ENCODE data around the gene RETREG2. TPM values are rescaled to one million over a fixed set of nuclear protein-coding genes. Genes with fewer than 3 reads are reported as not detected.

Gene RETREG2
- total and polyA plus RNA-seq, 2 of the 4 experiments (the other 2 are of a cell fraction) = 45.2 to 51.1 TPM

DNA sequence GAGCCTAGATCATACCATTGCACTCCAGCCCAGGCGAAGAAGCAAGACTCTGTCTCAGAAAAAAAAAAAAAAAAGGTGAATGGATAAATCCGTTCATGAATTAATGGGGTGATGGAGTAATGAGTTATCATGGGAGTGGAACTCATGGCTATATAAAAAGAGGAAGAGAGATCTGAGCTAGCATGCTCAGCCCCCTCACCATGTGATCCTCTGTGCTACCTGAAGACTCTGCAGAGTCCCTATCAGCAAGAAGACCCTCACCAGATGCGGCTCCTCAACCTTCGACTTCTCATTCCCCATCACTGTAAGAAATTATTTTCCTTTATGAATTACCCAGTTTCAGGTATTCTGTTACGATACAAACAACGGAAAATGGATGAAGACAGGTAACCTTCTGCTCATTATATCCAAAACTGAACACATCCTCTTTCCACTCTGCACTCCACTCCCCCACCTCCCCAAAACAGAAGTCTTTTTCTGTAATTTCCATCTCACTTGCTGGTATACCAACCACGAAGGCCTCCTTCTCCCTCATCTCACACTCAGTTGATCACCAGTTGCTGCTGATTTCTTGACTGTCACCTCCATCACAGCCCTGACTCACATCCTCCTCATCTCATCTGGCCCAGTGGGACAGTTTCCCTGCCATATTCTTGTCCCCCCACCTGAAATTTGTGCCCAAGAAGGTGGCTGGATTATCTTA, 8.8 kb downstream of the RETREG2 start:
- Histone ChIP-seq H3K9me1 (ENCODE audit: insufficient read depth, low read length) (no peaks in the 10 kb centered on the region), H3K9ac (ENCODE audit: low read depth, low read length) (no peak overlapping the region), H3K23ac (ENCODE audit: low read depth, low read length) (no peak overlapping the region), H3K4me1 (ENCODE audit: control insufficient read depth, insufficient read depth, low read length) (no peaks in the 10 kb centered on the region), H3K36me3 (ENCODE audit: control insufficient read depth, insufficient read depth, low read length) (peaks cover 21% of the 10 kb centered on the region), H2BK5ac (ENCODE audit: low read depth, low read length, poor library complexity, severe bottlenecking) (no peak overlapping the region), H3K18ac (ENCODE audit: low read depth, low read length) (no peak overlapping the region), H4K91ac (ENCODE audit: insufficient read depth, low read depth, low read length) (no peak overlapping the region), H3K27ac (ENCODE audit: insufficient read depth, low read length) (no peak overlapping the region), H3K4me2 (ENCODE audit: low read depth, low read length) (no peak overlapping the region), H3K56ac (ENCODE audit: extremely low read depth, insufficient read depth, low read length) (no peak overlapping the region), H2BK120ac (ENCODE audit: low read depth, low read length) (no peak overlapping the region), H2AFZ (replicated peaks; ENCODE audit: low read length, poor library complexity) (no peak overlapping the region), H4K5ac (ENCODE audit: low read depth, low read length) (no peak overlapping the region), H2BK15ac (ENCODE audit: low read depth, low read length) (no peak overlapping the region), H4K8ac (ENCODE audit: low read depth in 2 of 2, low read length in 2 of 2) (no peak overlapping the region), H2BK20ac (ENCODE audit: low read depth, low read length) (no peak overlapping the region), H3K79me1 (ENCODE audit: low read depth in 1 of 2, low read length in 2 of 2) (peaks cover 7% of the 10 kb centered on the region in 2 experiments; a peak in 2 of 4 replicates), H3K9me3 (ENCODE audit: control insufficient read depth, insufficient read depth, low read length) (no peaks in the 10 kb centered on the region), H3K14ac (replicated peaks; ENCODE audit: low read depth, low read length) (no peak overlapping the region), H4K20me1 (ENCODE audit: insufficient read depth, low read length) (no peaks in the 10 kb centered on the region), H2AK9ac (replicated peaks; ENCODE audit: low read depth, low read length, poor library complexity) (no peak overlapping the region), H3K27me3 (ENCODE audit: control insufficient read depth, insufficient read depth, low read length) (no peaks in the 10 kb centered on the region), H3K4me3 (ENCODE audit: insufficient read depth, low read depth, low read length) (no peak overlapping the region), H2AK5ac (ENCODE audit: low read depth, low read length) (no peak overlapping the region), H3K4ac (ENCODE audit: low read depth, low read length) (no peak overlapping the region)
- WGBS, 2 experiments (ENCODE audit: extremely low coverage in 2 of 2, insufficient read length in 1 of 2) = 85% methylated on average over 3 of the region's 7 CpGs; no CpG with 5 or more reads in 1 of the 2 experiments
- no TSS peak for BruUV-seq (replicated peaks)
- dilution Hi-C loops (cut with HindIII; ENCODE audit: low sequenced_read_pairs, unreplicated experiment) (no loop called here), in situ Hi-C loops (cut with MboI; ENCODE audit: low sequenced_read_pairs) (no loop called here), intact Hi-C loops (cut with micrococcal nuclease) (no loop called here)
- POLR2A ChIA-PET (ENCODE audit: unreplicated experiment) = interaction anchor here (0.6 kb wide), 1 partner anchor 50 kb away, joined by 3 read pairs; no protein-coding TSS in a partner anchor
- ATAC-seq (ENCODE audit: low read depth) (no peak), DNase-seq (no peak)
- CTCF ChIA-PET = no interaction called here
- TF ChIP-seq, protein P1, sequence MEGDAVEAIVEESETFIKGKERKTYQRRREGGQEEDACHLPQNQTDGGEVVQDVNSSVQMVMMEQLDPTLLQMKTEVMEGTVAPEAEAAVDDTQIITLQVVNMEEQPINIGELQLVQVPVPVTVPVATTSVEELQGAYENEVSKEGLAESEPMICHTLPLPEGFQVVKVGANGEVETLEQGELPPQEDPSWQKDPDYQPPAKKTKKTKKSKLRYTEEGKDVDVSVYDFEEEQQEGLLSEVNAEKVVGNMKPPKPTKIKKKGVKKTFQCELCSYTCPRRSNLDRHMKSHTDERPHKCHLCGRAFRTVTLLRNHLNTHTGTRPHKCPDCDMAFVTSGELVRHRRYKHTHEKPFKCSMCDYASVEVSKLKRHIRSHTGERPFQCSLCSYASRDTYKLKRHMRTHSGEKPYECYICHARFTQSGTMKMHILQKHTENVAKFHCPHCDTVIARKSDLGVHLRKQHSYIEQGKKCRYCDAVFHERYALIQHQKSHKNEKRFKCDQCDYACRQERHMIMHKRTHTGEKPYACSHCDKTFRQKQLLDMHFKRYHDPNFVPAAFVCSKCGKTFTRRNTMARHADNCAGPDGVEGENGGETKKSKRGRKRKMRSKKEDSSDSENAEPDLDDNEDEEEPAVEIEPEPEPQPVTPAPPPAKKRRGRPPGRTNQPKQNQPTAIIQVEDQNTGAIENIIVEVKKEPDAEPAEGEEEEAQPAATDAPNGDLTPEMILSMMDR (conservative IDR thresholded peaks at IDR 0.05; ENCODE audit: low read depth, low read length) = no peak
- TF ChIP-seq SMC3 (IDR thresholded peaks at IDR 0.05; ENCODE audit: low read depth, low read length) = no peak
- TF ChIP-seq, protein P2, sequence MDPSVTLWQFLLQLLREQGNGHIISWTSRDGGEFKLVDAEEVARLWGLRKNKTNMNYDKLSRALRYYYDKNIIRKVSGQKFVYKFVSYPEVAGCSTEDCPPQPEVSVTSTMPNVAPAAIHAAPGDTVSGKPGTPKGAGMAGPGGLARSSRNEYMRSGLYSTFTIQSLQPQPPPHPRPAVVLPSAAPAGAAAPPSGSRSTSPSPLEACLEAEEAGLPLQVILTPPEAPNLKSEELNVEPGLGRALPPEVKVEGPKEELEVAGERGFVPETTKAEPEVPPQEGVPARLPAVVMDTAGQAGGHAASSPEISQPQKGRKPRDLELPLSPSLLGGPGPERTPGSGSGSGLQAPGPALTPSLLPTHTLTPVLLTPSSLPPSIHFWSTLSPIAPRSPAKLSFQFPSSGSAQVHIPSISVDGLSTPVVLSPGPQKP (IDR thresholded peaks at IDR 0.05; ENCODE audit: borderline replicate concordance, low read depth, low read length) = no peak
- no peak for TF ChIP-seq MXI1 (IDR thresholded peaks at IDR 0.05; ENCODE audit: borderline replicate concordance, low read depth, low read length)
- no peak for TF ChIP-seq USF2 (IDR thresholded peaks at IDR 0.05; ENCODE audit: low read depth, low read length)
- no peak for TF ChIP-seq MAFK (IDR thresholded peaks at IDR 0.05; ENCODE audit: low read depth, low read length)
- no peak for TF ChIP-seq RCOR1 (IDR thresholded peaks at IDR 0.05; ENCODE audit: insufficient replicate concordance, low read length)
- TF ChIP-seq BHLHE40 (IDR thresholded peaks at IDR 0.05; ENCODE audit: low read depth, low read length) = no peak
- TF ChIP-seq CHD1 (IDR thresholded peaks at IDR 0.05; ENCODE audit: low read depth, low read length) = no peak
- no peak for TF ChIP-seq CEBPB (IDR thresholded peaks at IDR 0.05; ENCODE audit: low read depth, low read length)
- no peak for TF ChIP-seq FOS (IDR thresholded peaks at IDR 0.05; ENCODE audit: low read depth, low read length)
- no peak for TF ChIP-seq RFX5 (IDR thresholded peaks at IDR 0.05; ENCODE audit: low read depth, low read length)
- TF ChIP-seq MAZ (IDR thresholded peaks at IDR 0.05; ENCODE audit: borderline replicate concordance, low read depth, low read length) = no peak
- no peak for TF ChIP-seq NFE2L2 (IDR thresholded peaks at IDR 0.05; ENCODE audit: low read depth, low read length)
- TF ChIP-seq RAD21 (IDR thresholded peaks at IDR 0.05; ENCODE audit: low read length) = no peak
- TF ChIP-seq POLR2A (IDR thresholded peaks at IDR 0.05; ENCODE audit: low read depth, low read length) = no peak

All from IMR-90 (cell line).